HepG2 (cell line): Measurements from ENCODE around the gene SRSF6. TPM values are rescaled to one million over a fixed set of nuclear protein-coding genes. Genes with fewer than 3 reads are reported as not detected.
A peak's percentile ranks its signal among the peaks of the same experiment; 100 is the strongest.

Source experiments
- ARID4A ChIP-seq: sonication (generic); formaldehyde crosslinking; IDR thresholded peaks from 2 replicates; pipeline ENCODE4 v1.5.0; 2020; ENCODE audit warnings: mild to moderate bottlenecking, missing genetic modification reagents, borderline replicate concordance
- PAX8 ChIP-seq: sonication (generic); formaldehyde crosslinking; IDR thresholded peaks from 2 replicates; pipeline ENCODE4 v1.8.0; 2022; ENCODE audit warnings: mild to moderate bottlenecking, missing genetic modification reagents, borderline replicate concordance
- SUZ12 ChIP-seq: fragments of 150-350 bp; IDR thresholded peaks from 2 replicates; pipeline ENCODE4 v1.6.1; 2014; ENCODE audit warnings: low read depth, low read length
- ZBTB33 ChIP-seq: sonication (generic); formaldehyde crosslinking; IDR thresholded peaks from 2 replicates; pipeline ENCODE4 v1.4.0; 2020; ENCODE audit warnings: missing genetic modification reagents
- ZNF12 ChIP-seq: sonication (generic); formaldehyde crosslinking; IDR thresholded peaks from 2 replicates; pipeline ENCODE4 v1.5.0; 2020; ENCODE audit warnings: missing genetic modification reagents
- ZNF292 ChIP-seq: sonication (generic); formaldehyde crosslinking; IDR thresholded peaks from 2 replicates; pipeline ENCODE4 v1.8.1; 2022; ENCODE audit warnings: mild to moderate bottlenecking, low read depth, missing genetic modification reagents, borderline replicate concordance
- polyA plus RNA-seq, 8 experiments: library from polyadenylated mRNA; depleted of rRNA in 3 of 8; stranded (reverse) in 7 of 8; unstranded in 1 of 8; fragments of >200 nt; fragmentation: Illumina TruSeq in 4 of 8; extraction: Trizol in 4 of 8; gene quantifications; 2 replicates each; pipeline versions ENCODE4 v1.2.1 to v1.2.3, GENCODE V29; 2011 to 2016; ENCODE audit warnings: low read depth in 4 of 8, missing spikeins in 1 of 8, mixed read lengths in 1 of 8; ENCODE audit not compliant: insufficient read depth in 1 of 8
- total RNA-seq, 5 experiments: library from RNA; depleted of rRNA; stranded (reverse); fragments of >200 nt; fragmentation: Illumina TruSeq; extraction: Trizol; gene quantifications; 2 replicates each; pipeline ENCODE4 v1.2.3, GENCODE V29; 2016; ENCODE audit warnings: low read depth in 1 of 5
- TF ChIP-seq, protein P1 (sequence below): sonication (generic); formaldehyde crosslinking; IDR thresholded peaks from 2 replicates; pipeline ENCODE4 v1.5.0; 2020; ENCODE audit warnings: missing genetic modification reagents
- TF ChIP-seq, protein P2 (sequence below): sonication (generic); formaldehyde crosslinking; IDR thresholded peaks from 2 replicates; pipeline ENCODE4 v1.9.0; 2022; ENCODE audit warnings: low read depth, missing genetic modification reagents
- TF ChIP-seq, protein P3 (sequence below): sonication (generic); formaldehyde crosslinking; IDR thresholded peaks from 2 replicates; pipeline ENCODE4 v1.5.0; 2020; ENCODE audit warnings: mild to moderate bottlenecking, missing genetic modification reagents
- TF ChIP-seq, protein P4 (sequence below): IDR thresholded peaks from 2 replicates; pipeline ENCODE4 v1.6.1; 2012; ENCODE audit warnings: low read depth, low read length, improper control_type of control experiment

Gene SRSF6
- total and polyA plus RNA-seq, 2 of the 13 experiments (the other 11 are each of a cell fraction or from before 2014, with no cell fraction given) = 156 to 194 TPM

DNA sequence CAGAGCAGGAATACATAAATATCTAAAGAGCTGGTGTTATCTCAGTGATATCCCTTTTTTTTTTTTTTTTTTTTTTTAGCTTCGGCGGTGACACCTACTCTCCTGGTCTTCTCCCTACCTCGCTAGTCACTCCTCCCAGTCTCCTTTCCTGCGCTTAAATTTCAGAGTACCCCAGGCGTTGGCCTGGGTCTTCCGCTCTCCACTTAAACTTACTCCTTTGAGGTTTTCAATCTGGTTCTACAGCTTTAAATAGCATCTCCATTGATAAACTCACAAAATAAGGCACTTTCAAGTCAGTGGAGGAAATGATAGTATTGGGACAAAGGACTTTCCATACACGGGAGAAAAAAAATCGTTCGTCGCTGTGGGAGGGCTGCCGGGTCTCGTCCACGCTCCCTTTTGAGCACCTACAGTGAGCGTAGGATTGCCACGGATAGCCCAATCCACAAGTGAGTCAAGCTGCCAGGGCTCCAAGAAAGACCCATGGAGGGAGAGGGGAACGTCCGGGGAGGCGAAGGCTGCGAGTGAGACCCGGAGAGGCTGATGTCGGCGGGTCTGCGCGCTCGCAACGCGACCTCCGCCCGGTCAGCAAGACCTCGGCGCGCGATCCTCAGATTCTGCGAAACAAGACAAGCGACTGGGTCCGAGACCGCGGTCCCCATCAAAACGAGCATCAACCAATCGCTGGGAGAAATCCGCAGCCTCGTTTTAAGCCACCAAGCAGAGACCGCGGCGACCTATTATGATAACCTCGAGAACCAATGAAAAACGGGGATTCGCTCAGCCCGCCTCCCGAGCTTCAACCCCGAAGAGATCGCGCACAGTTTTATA lies 672 bp upstream of the SRSF6 start (continued):
- TF ChIP-seq ARID4A (CRISPR knock-in tag) (0 out of 2 replicates have a peak, but pooled peaks have one; percentile 44), SUZ12 (no peak), PAX8 (CRISPR knock-in tag) (0 out of 2 replicates have a peak, but pooled peaks have one; percentile 13), ZBTB33 (CRISPR knock-in tag) (peak; percentile 42; the same call in 1 of the 2 replicates), ZNF292 (CRISPR knock-in tag) (peak; percentile 67; the same call in 1 of the 2 replicates), ZNF12 (CRISPR knock-in tag) (0 out of 2 replicates have a peak, but pooled peaks have one; percentile 41)
- TF ChIP-seq, protein P1, sequence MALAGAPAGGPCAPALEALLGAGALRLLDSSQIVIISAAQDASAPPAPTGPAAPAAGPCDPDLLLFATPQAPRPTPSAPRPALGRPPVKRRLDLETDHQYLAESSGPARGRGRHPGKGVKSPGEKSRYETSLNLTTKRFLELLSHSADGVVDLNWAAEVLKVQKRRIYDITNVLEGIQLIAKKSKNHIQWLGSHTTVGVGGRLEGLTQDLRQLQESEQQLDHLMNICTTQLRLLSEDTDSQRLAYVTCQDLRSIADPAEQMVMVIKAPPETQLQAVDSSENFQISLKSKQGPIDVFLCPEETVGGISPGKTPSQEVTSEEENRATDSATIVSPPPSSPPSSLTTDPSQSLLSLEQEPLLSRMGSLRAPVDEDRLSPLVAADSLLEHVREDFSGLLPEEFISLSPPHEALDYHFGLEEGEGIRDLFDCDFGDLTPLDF (CRISPR knock-in tag) = no peak; the same call in 1 of the 2 replicates
- TF ChIP-seq, protein P2, sequence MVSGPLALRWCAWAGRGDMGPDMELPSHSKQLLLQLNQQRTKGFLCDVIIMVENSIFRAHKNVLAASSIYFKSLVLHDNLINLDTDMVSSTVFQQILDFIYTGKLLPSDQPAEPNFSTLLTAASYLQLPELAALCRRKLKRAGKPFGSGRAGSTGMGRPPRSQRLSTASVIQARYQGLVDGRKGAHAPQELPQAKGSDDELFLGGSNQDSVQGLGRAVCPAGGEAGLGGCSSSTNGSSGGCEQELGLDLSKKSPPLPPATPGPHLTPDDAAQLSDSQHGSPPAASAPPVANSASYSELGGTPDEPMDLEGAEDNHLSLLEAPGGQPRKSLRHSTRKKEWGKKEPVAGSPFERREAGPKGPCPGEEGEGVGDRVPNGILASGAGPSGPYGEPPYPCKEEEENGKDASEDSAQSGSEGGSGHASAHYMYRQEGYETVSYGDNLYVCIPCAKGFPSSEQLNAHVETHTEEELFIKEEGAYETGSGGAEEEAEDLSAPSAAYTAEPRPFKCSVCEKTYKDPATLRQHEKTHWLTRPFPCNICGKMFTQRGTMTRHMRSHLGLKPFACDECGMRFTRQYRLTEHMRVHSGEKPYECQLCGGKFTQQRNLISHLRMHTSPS (CRISPR knock-in tag) = no peak
- TF ChIP-seq, protein P3, sequence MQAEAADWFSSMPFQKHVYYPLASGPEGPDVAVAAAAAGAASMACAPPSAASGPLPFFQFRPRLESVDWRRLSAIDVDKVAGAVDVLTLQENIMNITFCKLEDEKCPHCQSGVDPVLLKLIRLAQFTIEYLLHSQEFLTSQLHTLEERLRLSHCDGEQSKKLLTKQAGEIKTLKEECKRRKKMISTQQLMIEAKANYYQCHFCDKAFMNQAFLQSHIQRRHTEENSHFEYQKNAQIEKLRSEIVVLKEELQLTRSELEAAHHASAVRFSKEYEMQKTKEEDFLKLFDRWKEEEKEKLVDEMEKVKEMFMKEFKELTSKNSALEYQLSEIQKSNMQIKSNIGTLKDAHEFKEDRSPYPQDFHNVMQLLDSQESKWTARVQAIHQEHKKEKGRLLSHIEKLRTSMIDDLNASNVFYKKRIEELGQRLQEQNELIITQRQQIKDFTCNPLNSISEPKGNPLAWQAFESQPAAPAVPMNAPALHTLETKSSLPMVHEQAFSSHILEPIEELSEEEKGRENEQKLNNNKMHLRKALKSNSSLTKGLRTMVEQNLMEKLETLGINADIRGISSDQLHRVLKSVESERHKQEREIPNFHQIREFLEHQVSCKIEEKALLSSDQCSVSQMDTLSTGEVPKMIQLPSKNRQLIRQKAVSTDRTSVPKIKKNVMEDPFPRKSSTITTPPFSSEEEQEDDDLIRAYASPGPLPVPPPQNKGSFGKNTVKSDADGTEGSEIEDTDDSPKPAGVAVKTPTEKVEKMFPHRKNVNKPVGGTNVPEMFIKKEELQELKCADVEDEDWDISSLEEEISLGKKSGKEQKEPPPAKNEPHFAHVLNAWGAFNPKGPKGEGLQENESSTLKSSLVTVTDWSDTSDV (CRISPR knock-in tag) = no peak
- TF ChIP-seq, protein P4, sequence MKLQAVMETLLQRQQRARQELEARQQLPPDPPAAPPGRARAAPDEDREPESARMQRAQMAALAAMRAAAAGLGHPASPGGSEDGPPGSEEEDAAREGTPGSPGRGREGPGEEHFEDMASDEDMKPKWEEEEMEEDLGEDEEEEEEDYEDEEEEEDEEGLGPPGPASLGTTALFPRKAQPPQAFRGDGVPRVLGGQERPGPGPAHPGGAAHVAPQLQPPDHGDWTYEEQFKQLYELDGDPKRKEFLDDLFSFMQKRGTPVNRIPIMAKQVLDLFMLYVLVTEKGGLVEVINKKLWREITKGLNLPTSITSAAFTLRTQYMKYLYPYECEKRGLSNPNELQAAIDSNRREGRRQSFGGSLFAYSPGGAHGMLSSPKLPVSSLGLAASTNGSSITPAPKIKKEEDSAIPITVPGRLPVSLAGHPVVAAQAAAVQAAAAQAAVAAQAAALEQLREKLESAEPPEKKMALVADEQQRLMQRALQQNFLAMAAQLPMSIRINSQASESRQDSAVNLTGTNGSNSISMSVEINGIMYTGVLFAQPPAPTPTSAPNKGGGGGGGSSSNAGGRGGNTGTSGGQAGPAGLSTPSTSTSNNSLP = 0 out of 2 replicates have a peak, but pooled peaks have one; percentile 4
